Measurements from ENCODE around the gene DHRS4. TPM values are rescaled to one million over a fixed set of nuclear protein-coding genes. Genes with fewer than 3 reads are reported as not detected.
A peak's percentile ranks its signal among the peaks of the same experiment; 100 is the strongest.

DHRS4 gene
- total and polyA plus RNA-seq, 2 of the 13 experiments (the other 11 are each of a cell fraction or from before 2014, with no cell fraction given) = 23.9 to 45.1 TPM

GRCh38 chr14:23939607-23940326 is 13.8 kb upstream of the DHRS4 start (continued):
- TF ChIP-seq RXRB (CRISPR knock-in tag; IDR thresholded peaks at IDR 0.05; ENCODE audit: borderline replicate concordance) (peak; percentile 58), ZNF598 (CRISPR knock-in tag; IDR thresholded peaks at IDR 0.05; ENCODE audit: borderline replicate concordance) (no peak), FOXC1 (CRISPR knock-in tag; IDR thresholded peaks at IDR 0.05; ENCODE audit: borderline replicate concordance) (no peak), SKI (IDR thresholded peaks at IDR 0.05; ENCODE audit: partially characterized antibody) (no peak), ZNF614 (CRISPR knock-in tag; IDR thresholded peaks at IDR 0.05; ENCODE audit: borderline replicate concordance) (0 out of 2 replicates have a peak, but pooled peaks have one; percentile 54), KDM1A (CRISPR knock-in tag; IDR thresholded peaks at IDR 0.05) (peak; percentile 80; the same call in 1 of the 2 replicates), TCF7 (IDR thresholded peaks at IDR 0.05; ENCODE audit: low read depth) (peak; percentile 47), ZNF609 (CRISPR knock-in tag; IDR thresholded peaks at IDR 0.05; ENCODE audit: borderline replicate concordance) (peak; percentile 60; the same call in 1 of the 2 replicates), SOX5 (CRISPR knock-in tag; IDR thresholded peaks at IDR 0.05; ENCODE audit: borderline replicate concordance) (peak; percentile 96), RERE (CRISPR knock-in tag; IDR thresholded peaks at IDR 0.05; ENCODE audit: low read depth) (no peak), ZNF44 (CRISPR knock-in tag; IDR thresholded peaks at IDR 0.05) (peak; percentile 60; the same call in 1 of the 2 replicates), CBX5 (CRISPR knock-in tag; IDR thresholded peaks at IDR 0.05; ENCODE audit: borderline replicate concordance) (peak; percentile 91), RARG (CRISPR knock-in tag; IDR thresholded peaks at IDR 0.05; ENCODE audit: low read depth) (no peak), ARID5B (CRISPR knock-in tag; IDR thresholded peaks at IDR 0.05) (peak; percentile 75), HMGA1 (CRISPR knock-in tag; conservative IDR thresholded peaks at IDR 0.05) (no peak)
